Astrocyte of the spinal cord (primary cell): Measurements from ENCODE around the gene COL1A1.

Experiments used
- DNase-seq: peaks from one replicate; pipeline ENCODE4 v3.0.0; 2011; ENCODE audit warnings: low read depth, low spot score
- H3K4me3 ChIP-seq: 2 replicates; pipeline ENCODE4 v1.5.1; 2011; ENCODE audit warnings: low read depth, mild to moderate bottlenecking, low read length, moderate library complexity
- in situ Hi-C: cut with HindIII; loops from 2 replicates; pipeline ENCODE4 v1.10.0; 2017; ENCODE audit warnings: low sequenced_read_pairs
- TF ChIP-seq, protein P1 (sequence below): IDR thresholded peaks from 2 replicates; pipeline ENCODE4 v1.5.1; 2012; ENCODE audit warnings: low read depth, mild to moderate bottlenecking, low read length, inconsistent platforms

Gene COL1A1

GRCh38 chr17:50187394-50187725 lies 14.1 kb downstream of the COL1A1 start:
- DNase-seq: no peak
- in situ Hi-C loops: no loop called here
- TF ChIP-seq, protein P1, sequence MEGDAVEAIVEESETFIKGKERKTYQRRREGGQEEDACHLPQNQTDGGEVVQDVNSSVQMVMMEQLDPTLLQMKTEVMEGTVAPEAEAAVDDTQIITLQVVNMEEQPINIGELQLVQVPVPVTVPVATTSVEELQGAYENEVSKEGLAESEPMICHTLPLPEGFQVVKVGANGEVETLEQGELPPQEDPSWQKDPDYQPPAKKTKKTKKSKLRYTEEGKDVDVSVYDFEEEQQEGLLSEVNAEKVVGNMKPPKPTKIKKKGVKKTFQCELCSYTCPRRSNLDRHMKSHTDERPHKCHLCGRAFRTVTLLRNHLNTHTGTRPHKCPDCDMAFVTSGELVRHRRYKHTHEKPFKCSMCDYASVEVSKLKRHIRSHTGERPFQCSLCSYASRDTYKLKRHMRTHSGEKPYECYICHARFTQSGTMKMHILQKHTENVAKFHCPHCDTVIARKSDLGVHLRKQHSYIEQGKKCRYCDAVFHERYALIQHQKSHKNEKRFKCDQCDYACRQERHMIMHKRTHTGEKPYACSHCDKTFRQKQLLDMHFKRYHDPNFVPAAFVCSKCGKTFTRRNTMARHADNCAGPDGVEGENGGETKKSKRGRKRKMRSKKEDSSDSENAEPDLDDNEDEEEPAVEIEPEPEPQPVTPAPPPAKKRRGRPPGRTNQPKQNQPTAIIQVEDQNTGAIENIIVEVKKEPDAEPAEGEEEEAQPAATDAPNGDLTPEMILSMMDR: no peak
- no peak overlapping the region for H3K4me3 ChIP-seq

GRCh38 chr17:50186661-50187393 lies 14.6 kb downstream of the COL1A1 start:
- in situ Hi-C loops: no loop called here
- TF ChIP-seq, protein P1: no peak
- DNase-seq: peak; percentile 83

DNA sequence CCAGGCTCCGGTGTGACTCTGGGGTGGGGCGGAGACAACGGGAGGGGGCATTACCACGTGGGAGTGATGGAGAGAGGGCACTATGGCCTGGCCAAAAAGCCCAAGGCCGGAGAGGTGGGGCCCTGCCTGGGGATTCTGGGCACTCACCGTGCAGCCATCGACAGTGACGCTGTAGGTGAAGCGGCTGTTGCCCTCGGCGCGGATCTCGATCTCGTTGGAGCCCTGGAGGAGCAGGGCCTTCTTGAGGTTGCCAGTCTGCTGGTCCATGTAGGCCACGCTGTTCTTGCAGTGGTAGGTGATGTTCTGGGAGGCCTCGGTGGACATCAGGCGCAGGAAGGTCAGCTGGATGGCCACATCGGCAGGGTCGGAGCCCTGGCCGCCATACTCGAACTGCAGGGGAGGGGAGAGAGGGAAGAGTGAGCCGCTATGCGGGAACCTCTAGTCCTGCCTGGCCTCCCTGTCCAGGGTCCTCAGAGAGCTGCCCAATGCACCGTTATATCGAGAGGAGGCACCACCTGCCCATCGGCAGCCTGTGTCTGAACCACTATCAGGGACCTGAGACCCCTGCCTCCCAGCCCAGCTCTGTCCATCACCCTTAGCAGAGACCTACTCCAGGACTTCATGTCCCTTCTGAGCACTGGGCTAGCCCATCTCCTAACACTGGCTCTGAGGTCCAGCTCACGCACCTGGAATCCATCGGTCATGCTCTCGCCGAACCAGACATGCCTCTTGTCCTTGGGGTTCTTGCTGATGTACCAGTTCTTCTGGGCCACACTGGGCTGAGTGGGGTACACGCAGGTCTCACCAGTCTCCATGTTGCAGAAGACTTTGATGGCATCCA lies 15.6 kb downstream of the COL1A1 start:
- in situ Hi-C loops: no loop called here
- peak; percentile 52 for DNase-seq
- H3K4me3 ChIP-seq: no peak overlapping the region
- TF ChIP-seq, protein P1: no peak

More at GRCh38 chr17:50186661-50187393, 14.6 kb downstream of the COL1A1 start:
- no peak overlapping the region for H3K4me3 ChIP-seq

DNA sequence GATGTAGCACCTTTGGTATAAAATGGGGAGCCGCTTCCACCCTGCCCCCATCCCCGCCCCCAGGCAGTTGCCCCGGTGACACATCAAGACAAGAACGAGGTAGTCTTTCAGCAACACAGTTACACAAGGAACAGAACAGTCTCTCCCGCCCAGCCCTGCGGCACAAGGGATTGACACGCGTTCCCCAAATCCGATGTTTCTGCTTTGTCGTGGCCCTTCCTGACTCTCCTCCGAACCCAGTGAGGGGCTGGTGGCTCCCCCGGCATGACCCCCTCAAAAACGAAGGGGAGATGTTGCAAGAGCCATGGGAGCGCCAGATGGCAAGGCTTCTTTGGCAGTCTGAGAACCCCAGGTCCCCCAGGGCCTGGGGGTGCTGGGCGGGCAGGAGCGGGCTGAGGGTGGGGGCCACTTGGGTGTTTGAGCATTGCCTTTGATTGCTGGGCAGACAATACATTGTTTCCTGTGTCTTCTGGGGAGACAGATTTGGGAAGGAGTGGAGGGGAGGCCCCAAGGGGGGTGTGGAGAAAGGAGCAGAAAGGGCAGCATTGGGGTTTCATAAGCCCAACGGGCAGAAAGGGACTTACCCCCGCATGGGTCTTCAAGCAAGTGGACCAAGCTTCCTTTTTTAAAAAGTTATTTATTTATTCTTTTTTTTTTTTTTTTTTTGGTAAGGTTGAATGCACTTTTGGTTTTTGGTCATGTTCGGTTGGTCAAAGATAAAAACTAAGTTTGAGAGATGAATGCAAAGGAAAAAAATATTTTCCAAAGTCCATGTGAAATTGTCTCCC lies 16.6 kb downstream of the COL1A1 start:
- in situ Hi-C loops: no loop called here
- TF ChIP-seq, protein P1: no peak
- no peak overlapping the region for H3K4me3 ChIP-seq
- DNase-seq: no peak

- no peak overlapping the region for H3K4me3 ChIP-seq
- peak; percentile 34 for DNase-seq
- TF ChIP-seq, protein P1: peak; percentile 18
- in situ Hi-C loops: no loop called here
Observed at GRCh38 chr17:50184064-50184463, 17.4 kb downstream of the COL1A1 start.

DNA sequence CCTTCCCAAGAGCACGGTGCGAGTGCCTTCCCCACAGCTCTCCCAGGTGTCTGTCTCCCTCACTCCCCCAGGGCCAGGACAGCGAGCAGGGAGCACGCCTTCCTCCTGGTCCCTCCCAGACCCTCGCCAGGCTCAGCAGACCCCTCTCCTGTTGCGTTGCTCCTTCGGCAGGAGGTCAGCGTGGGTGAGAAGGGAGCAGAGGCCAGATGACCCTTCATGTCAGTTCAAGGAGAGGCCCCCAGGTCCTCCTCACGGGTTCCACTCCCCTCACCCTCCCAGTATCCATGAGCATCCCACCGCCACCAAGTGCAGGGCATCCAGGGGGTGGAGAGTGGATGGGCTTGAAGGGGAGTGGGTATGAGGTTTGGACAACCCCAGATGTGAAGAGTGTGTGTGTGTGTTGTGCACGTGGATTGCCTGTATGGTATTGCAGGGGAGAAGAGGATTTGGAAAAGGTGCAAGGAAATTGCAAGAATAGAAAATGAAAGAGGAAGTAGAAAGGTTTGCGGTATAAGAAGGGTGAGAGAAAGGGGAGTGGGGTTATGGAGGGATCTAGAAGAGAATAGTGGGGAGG lies 17.9 kb downstream of the COL1A1 start:
- DNase-seq: peak; percentile 62
- no peak overlapping the region for H3K4me3 ChIP-seq
- in situ Hi-C loops: no loop called here
- TF ChIP-seq, protein P1: no peak
